Cardiac muscle cell (in vitro differentiated cells and primary cell): ENCODE measurements around the gene LRCOL1. TPM values are rescaled to one million over a fixed set of nuclear protein-coding genes. Genes with fewer than 3 reads are reported as not detected.

Source experiments
- DNase-seq, 2 donors: peaks; one replicate each; pipeline versions ENCODE4 v3.0.0 to v3.0.0-alpha.2; 2010 to 2017; ENCODE audit warnings: low read depth in 1 of 2, low spot score in 1 of 2
- H3K27ac ChIP-seq: fragments of 200-600 bp; sonication (generic); 2 replicates; pipeline ENCODE4 v1.5.1; 2016
- H3K27me3 ChIP-seq: fragments of 200-600 bp; sonication (generic); 2 replicates; pipeline ENCODE4 v1.6.0; 2016; ENCODE audit warnings: control low read depth
- H3K36me3 ChIP-seq: fragments of 200-600 bp; sonication (generic); 2 replicates; pipeline ENCODE4 v1.5.1; 2016; ENCODE audit warnings: control low read depth
- H3K4me1 ChIP-seq: fragments of 200-600 bp; sonication (generic); 2 replicates; pipeline ENCODE4 v1.8.1; 2017; ENCODE audit warnings: low read depth, mild to moderate bottlenecking, mixed run types
- H3K4me3 ChIP-seq: fragments of 200-600 bp; sonication (generic); 2 replicates; pipeline ENCODE4 v1.5.1; 2016; ENCODE audit warnings: mild to moderate bottlenecking
- H3K9me3 ChIP-seq: fragments of 200-600 bp; sonication (generic); 2 replicates; pipeline ENCODE4 v1.5.1; 2017; ENCODE audit warnings: low read depth, mild to moderate bottlenecking, control low read depth
- polyA plus RNA-seq: library from polyadenylated mRNA; unstranded; fragments of >200 nt; fragmentation: Nextera tagmentation; extraction: Ambion mirVana; gene quantifications from 2 replicates; pipeline ENCODE4 v1.2.1, GENCODE V29; 2016
- total RNA-seq: library from RNA; depleted of rRNA; stranded (reverse); fragments of >200 nt; gene quantifications from 2 replicates; pipeline ENCODE4 v1.2.3, GENCODE V29; 2016
- TF ChIP-seq, protein P1 (sequence below): IDR thresholded peaks from 2 replicates; pipeline ENCODE4 v1.5.1; 2012; ENCODE audit warnings: low read depth, mild to moderate bottlenecking, low read length

The LRCOL1 gene
- total and polyA plus RNA-seq, 2 experiments from 2014 or later = not detected

- TF ChIP-seq, protein P1, sequence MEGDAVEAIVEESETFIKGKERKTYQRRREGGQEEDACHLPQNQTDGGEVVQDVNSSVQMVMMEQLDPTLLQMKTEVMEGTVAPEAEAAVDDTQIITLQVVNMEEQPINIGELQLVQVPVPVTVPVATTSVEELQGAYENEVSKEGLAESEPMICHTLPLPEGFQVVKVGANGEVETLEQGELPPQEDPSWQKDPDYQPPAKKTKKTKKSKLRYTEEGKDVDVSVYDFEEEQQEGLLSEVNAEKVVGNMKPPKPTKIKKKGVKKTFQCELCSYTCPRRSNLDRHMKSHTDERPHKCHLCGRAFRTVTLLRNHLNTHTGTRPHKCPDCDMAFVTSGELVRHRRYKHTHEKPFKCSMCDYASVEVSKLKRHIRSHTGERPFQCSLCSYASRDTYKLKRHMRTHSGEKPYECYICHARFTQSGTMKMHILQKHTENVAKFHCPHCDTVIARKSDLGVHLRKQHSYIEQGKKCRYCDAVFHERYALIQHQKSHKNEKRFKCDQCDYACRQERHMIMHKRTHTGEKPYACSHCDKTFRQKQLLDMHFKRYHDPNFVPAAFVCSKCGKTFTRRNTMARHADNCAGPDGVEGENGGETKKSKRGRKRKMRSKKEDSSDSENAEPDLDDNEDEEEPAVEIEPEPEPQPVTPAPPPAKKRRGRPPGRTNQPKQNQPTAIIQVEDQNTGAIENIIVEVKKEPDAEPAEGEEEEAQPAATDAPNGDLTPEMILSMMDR = no peak
Measured at GRCh38 chr12:132647858-132648257, 37.5 kb upstream of the LRCOL1 start.

DNA sequence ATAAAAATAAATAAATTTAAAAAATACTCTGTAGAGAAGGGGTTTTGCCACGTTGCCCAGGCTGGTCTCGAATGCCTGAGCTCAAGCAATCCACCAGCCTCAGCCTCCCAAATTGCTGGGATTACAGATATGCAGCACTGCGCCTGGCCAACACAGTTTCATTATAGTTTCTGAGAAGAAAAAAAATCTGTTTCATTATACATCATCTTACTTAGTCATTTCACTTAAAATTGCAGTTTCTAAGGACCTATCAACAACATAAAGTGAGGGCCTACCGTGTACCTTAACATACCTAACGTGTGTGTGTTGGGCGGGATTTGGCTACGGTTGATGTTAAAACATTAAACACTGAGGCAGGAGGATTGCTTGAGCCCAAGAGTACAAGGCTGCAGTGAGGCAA is 36.5 kb upstream of the LRCOL1 start:
- TF ChIP-seq, protein P1 = no peak
- Histone ChIP-seq H3K36me3 (peaks cover 5% of the 10 kb centered on the region), H3K27ac (no peak overlapping the region), H3K4me1 (no peaks in the 10 kb centered on the region), H3K4me3 (no peak overlapping the region), H3K9me3 (no peaks in the 10 kb centered on the region), H3K27me3 (no peaks in the 10 kb centered on the region)
- DNase-seq = no peak

More at GRCh38 chr12:132647858-132648257, 37.5 kb upstream of the LRCOL1 start:
- Histone ChIP-seq H3K4me1 (no peaks in the 10 kb centered on the region), H3K27ac (no peak overlapping the region), H3K27me3 (no peaks in the 10 kb centered on the region), H3K4me3 (no peak overlapping the region), H3K9me3 (no peaks in the 10 kb centered on the region), H3K36me3 (peaks cover 3% of the 10 kb centered on the region)
- DNase-seq = no peak

GRCh38 chr12:132642846-132643835 is 32.8 kb upstream of the LRCOL1 start:
- Histone ChIP-seq H3K4me3 (no peak overlapping the region), H3K27me3 (no peaks in the 10 kb centered on the region), H3K36me3 (peaks cover 9% of the 10 kb centered on the region), H3K9me3 (no peaks in the 10 kb centered on the region), H3K27ac (no peak overlapping the region), H3K4me1 (no peaks in the 10 kb centered on the region)
- DNase-seq = no peak
- TF ChIP-seq, protein P1 = no peak

- H3K36me3 ChIP-seq = peaks cover 17% of the 10 kb centered on the region
- H3K4me1 ChIP-seq = no peaks in the 10 kb centered on the region
- H3K27me3 ChIP-seq = no peaks in the 10 kb centered on the region
- H3K27ac ChIP-seq = no peak overlapping the region
- H3K9me3 ChIP-seq = no peaks in the 10 kb centered on the region
- H3K4me3 ChIP-seq = no peak overlapping the region
- TF ChIP-seq, protein P1 = no peak
- no peak for DNase-seq
Measured at GRCh38 chr12:132641811-132642650, 31.6 kb upstream of the LRCOL1 start.

DNA sequence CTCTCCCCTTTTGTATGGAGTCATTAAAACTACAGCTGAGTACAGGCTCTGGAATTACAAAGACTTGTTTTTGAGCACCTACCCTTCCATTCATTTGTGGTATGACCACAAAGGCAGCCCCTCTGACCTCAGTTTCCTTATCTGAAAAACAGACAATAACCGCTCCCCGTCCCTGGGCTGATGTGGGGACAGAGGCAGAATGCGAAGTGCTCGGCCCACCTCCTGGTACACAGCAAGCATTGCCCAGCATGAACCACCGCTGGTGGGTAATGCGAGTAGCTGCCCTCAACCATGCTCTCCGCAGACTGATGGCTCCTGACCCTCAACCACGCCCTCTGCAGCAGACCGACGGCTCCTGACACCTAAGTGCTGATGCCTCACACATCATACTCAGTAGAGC is 30.6 kb upstream of the LRCOL1 start:
- H3K4me3 ChIP-seq = no peak overlapping the region
- DNase-seq = no peak
- no peak overlapping the region for H3K27ac ChIP-seq
- H3K36me3 ChIP-seq = peaks cover 17% of the 10 kb centered on the region
- no peaks in the 10 kb centered on the region for H3K4me1 ChIP-seq
- H3K9me3 ChIP-seq = no peaks in the 10 kb centered on the region
- H3K27me3 ChIP-seq = no peaks in the 10 kb centered on the region
- TF ChIP-seq, protein P1 = no peak
